CD4-positive, alpha-beta T cell treated with Interleukin-10 for 1 hour (primary cell): ENCODE measurements around the gene ESPNL.

ENCODE experiments used
- DNase-seq: peaks from one replicate; pipeline ENCODE4 v3.0.0-alpha.2; 2020

The ESPNL gene

GRCh38 chr2:238098901-238099713 lies 1.0 kb upstream of the ESPNL start:
- no peak for DNase-seq

- DNase-seq = no peak
Observed at GRCh38 chr2:238099714-238100048, 459 bp upstream of the ESPNL start.

- DNase-seq = no peak
Observed at GRCh38 chr2:238100821-238101771, 956 bp downstream of the ESPNL start.

- DNase-seq = no peak
Observed at GRCh38 chr2:238101891-238102841, 2.0 kb downstream of the ESPNL start.

GRCh38 chr2:238102865-238103264 lies 2.7 kb downstream of the ESPNL start:
- no peak for DNase-seq

- no peak for DNase-seq
Observed at GRCh38 chr2:238103465-238104225, 3.5 kb downstream of the ESPNL start.

- no peak for DNase-seq
Observed at GRCh38 chr2:238104226-238104690, 4.1 kb downstream of the ESPNL start.

GRCh38 chr2:238104691-238105371 lies 4.7 kb downstream of the ESPNL start:
- DNase-seq = no peak

GRCh38 chr2:238105506-238106338 lies 5.6 kb downstream of the ESPNL start:
- no peak for DNase-seq

- DNase-seq = no peak
Observed at GRCh38 chr2:238106339-238106697, 6.2 kb downstream of the ESPNL start.

GRCh38 chr2:238106698-238107524 lies 6.8 kb downstream of the ESPNL start:
- DNase-seq = no peak

GRCh38 chr2:238107525-238108422 lies 7.6 kb downstream of the ESPNL start:
- no peak for DNase-seq

GRCh38 chr2:238108423-238109183 lies 8.5 kb downstream of the ESPNL start:
- DNase-seq = no peak

GRCh38 chr2:238113611-238114010 lies 13.5 kb downstream of the ESPNL start:
- no peak for DNase-seq

- no peak for DNase-seq
Observed at GRCh38 chr2:238114331-238114841, 14.2 kb downstream of the ESPNL start.

GRCh38 chr2:238114851-238115660 lies 14.9 kb downstream of the ESPNL start:
- no peak for DNase-seq
